PFSK-1 (cell line): Measurements from ENCODE around the gene AKT2.

Experiments
- FOXP2 ChIP-seq: optimal IDR thresholded peaks from 2 replicates; pipeline ENCODE3; 2011; ENCODE audit warnings: borderline replicate concordance, control low read depth, inconsistent platforms; ENCODE audit not compliant: insufficient read depth; ENCODE audit errors: extremely low read length, extremely low read depth
- POLR2AphosphoS5 ChIP-seq: IDR thresholded peaks from 2 replicates; pipeline ENCODE4 v1.6.1; 2012; ENCODE audit warnings: low read depth, mild to moderate bottlenecking, control low read depth, low read length, moderate library complexity
- REST ChIP-seq, 2 experiments: IDR thresholded peaks; 2 replicates each; pipeline versions ENCODE4 v1.6.1 to v1.8.0; 2011 to 2012; ENCODE audit warnings: low read depth in 2 of 2, low read length in 2 of 2, control low read depth in 1 of 2, inconsistent platforms in 1 of 2, mild to moderate bottlenecking in 1 of 2, moderate library complexity in 1 of 2; ENCODE audit not compliant: insufficient read depth in 1 of 2
- SIN3A ChIP-seq: IDR thresholded peaks from 2 replicates; pipeline ENCODE4 v1.6.1; 2012; ENCODE audit warnings: mild to moderate bottlenecking, low read length, moderate library complexity, borderline replicate concordance; ENCODE audit not compliant: insufficient read depth
- TAF1 ChIP-seq: IDR thresholded peaks from 2 replicates; pipeline ENCODE4 v1.6.1; 2012; ENCODE audit warnings: low read length, control low read depth, borderline replicate concordance; ENCODE audit not compliant: insufficient read depth

The AKT2 gene

GRCh38 chr19:40286235-40286970, 1.3 kb upstream of the AKT2 start:
- TF ChIP-seq FOXP2 (no peak), REST (IDR thresholded peaks at IDR 0.05; ENCODE audit: insufficient read depth in 1 of 2, low read depth in 2 of 2, low read length in 2 of 2) (no peak), TAF1 (no peak), SIN3A (no peak), POLR2AphosphoS5 (no peak)

GRCh38 chr19:40285353-40286234, 449 bp upstream of the AKT2 start:
- TF ChIP-seq TAF1 (0 out of 2 replicates have a peak, but pooled peaks have one; percentile 57), REST (IDR thresholded peaks at IDR 0.05; ENCODE audit: insufficient read depth in 1 of 2, low read depth in 2 of 2, low read length in 2 of 2) (no peak), FOXP2 (peak; percentile 67), SIN3A (0 out of 2 replicates have a peak, but pooled peaks have one; percentile 30), POLR2AphosphoS5 (no peak)

GRCh38 chr19:40284251-40284500, 969 bp downstream of the AKT2 start:
- TF ChIP-seq REST (IDR thresholded peaks at IDR 0.05; ENCODE audit: insufficient read depth in 1 of 2, low read depth in 2 of 2, low read length in 2 of 2), result no peak
- TF ChIP-seq SIN3A, result no peak
- no peak for TF ChIP-seq FOXP2
- TF ChIP-seq POLR2AphosphoS5, result no peak
- no peak for TF ChIP-seq TAF1

GRCh38 chr19:40283414-40284250, 1.5 kb downstream of the AKT2 start:
- TF ChIP-seq TAF1 (no peak), POLR2AphosphoS5 (no peak), REST (IDR thresholded peaks at IDR 0.05; ENCODE audit: insufficient read depth in 1 of 2, low read depth in 2 of 2, low read length in 2 of 2) (no peak), FOXP2 (no peak), SIN3A (no peak)
